ENCODE data around the gene RMI1.
A peak's percentile ranks its signal among the peaks of the same experiment; 100 is the strongest.
"Not testable (repeated sequence)": the region's sequence is repeated elsewhere in the genome, so short reads cannot be mapped to it uniquely, and the experiment has no call there.

The RMI1 gene

GRCh38 chr9:83980395-83981125, at the start of gene RMI1:
RMI1 (plus strand) TSS chr9:83980805; CDS start chr9:84000987, 20,182 bp downstream.
- Histone ChIP-seq H3K27me3 (ENCODE audit: control insufficient read depth, insufficient read depth, low read length) (no peaks in the 10 kb centered on the region), H3K4me3 (ENCODE audit: low read length) (peak within 1 kb of the TSS; percentile 98), H3K9me3 (ENCODE audit: control insufficient read depth, low read depth, low read length) (no peaks in the 10 kb centered on the region), H3K27ac (ENCODE audit: low read length) (peak within 1 kb of the TSS; percentile 100), H3K4me1 (ENCODE audit: control insufficient read depth, low read depth, low read length) (peaks cover 23% of the 10 kb centered on the region), H3K9ac (ENCODE audit: low read length) (peak within 1 kb of the TSS; percentile 100), H3K36me3 (ENCODE audit: control insufficient read depth, low read depth, low read length) (peaks cover 35% of the 10 kb centered on the region)

- no peak overlapping the region for H3K4me3 ChIP-seq (ENCODE audit: low read length)
- peaks cover 2% of the 10 kb centered on the region for H3K4me1 ChIP-seq (ENCODE audit: control insufficient read depth, low read depth, low read length)
- no peaks in the 10 kb centered on the region for H3K36me3 ChIP-seq (ENCODE audit: control insufficient read depth, low read depth, low read length)
- H3K9me3 ChIP-seq (ENCODE audit: control insufficient read depth, low read depth, low read length): no peaks in the 10 kb centered on the region
- H3K9ac ChIP-seq (ENCODE audit: low read length): no peak overlapping the region
- no peaks in the 10 kb centered on the region for H3K27me3 ChIP-seq (ENCODE audit: control insufficient read depth, insufficient read depth, low read length)
- H3K27ac ChIP-seq (ENCODE audit: low read length): no peak overlapping the region
Observed at GRCh38 chr9:83930881-83931280, 49.7 kb upstream of the RMI1 start.

GRCh38 chr9:83932011-83932410, 48.6 kb upstream of the RMI1 start:
- Histone ChIP-seq H3K9ac (ENCODE audit: low read length) (no peak overlapping the region), H3K36me3 (ENCODE audit: control insufficient read depth, low read depth, low read length) (no peaks in the 10 kb centered on the region), H3K4me1 (ENCODE audit: control insufficient read depth, low read depth, low read length) (peaks cover 2% of the 10 kb centered on the region), H3K27ac (ENCODE audit: low read length) (no peak overlapping the region), H3K27me3 (ENCODE audit: control insufficient read depth, insufficient read depth, low read length) (no peaks in the 10 kb centered on the region), H3K9me3 (ENCODE audit: control insufficient read depth, low read depth, low read length) (no peaks in the 10 kb centered on the region), H3K4me3 (ENCODE audit: low read length) (no peak overlapping the region)

GRCh38 chr9:83932851-83933250, 47.8 kb upstream of the RMI1 start:
- peaks cover 2% of the 10 kb centered on the region for H3K4me1 ChIP-seq (ENCODE audit: control insufficient read depth, low read depth, low read length)
- H3K27ac ChIP-seq (ENCODE audit: low read length): no peak overlapping the region
- H3K9me3 ChIP-seq (ENCODE audit: control insufficient read depth, low read depth, low read length): no peaks in the 10 kb centered on the region
- H3K9ac ChIP-seq (ENCODE audit: low read length): no peak overlapping the region
- no peak overlapping the region for H3K4me3 ChIP-seq (ENCODE audit: low read length)
- H3K27me3 ChIP-seq (ENCODE audit: control insufficient read depth, insufficient read depth, low read length): no peaks in the 10 kb centered on the region
- no peaks in the 10 kb centered on the region for H3K36me3 ChIP-seq (ENCODE audit: control insufficient read depth, low read depth, low read length)

- H3K27ac ChIP-seq (ENCODE audit: low read length): no peak overlapping the region
- no peaks in the 10 kb centered on the region for H3K36me3 ChIP-seq (ENCODE audit: control insufficient read depth, low read depth, low read length)
- peaks cover 2% of the 10 kb centered on the region for H3K4me1 ChIP-seq (ENCODE audit: control insufficient read depth, low read depth, low read length)
- no peak overlapping the region for H3K9ac ChIP-seq (ENCODE audit: low read length)
- H3K9me3 ChIP-seq (ENCODE audit: control insufficient read depth, low read depth, low read length): no peaks in the 10 kb centered on the region
- H3K4me3 ChIP-seq (ENCODE audit: low read length): no peak overlapping the region
- no peaks in the 10 kb centered on the region for H3K27me3 ChIP-seq (ENCODE audit: control insufficient read depth, insufficient read depth, low read length)
Observed at GRCh38 chr9:83933790-83934189, 46.8 kb upstream of the RMI1 start.

GRCh38 chr9:83934569-83935275, 45.9 kb upstream of the RMI1 start:
- no peaks in the 10 kb centered on the region for H3K36me3 ChIP-seq (ENCODE audit: control insufficient read depth, low read depth, low read length)
- no peaks in the 10 kb centered on the region for H3K27me3 ChIP-seq (ENCODE audit: control insufficient read depth, insufficient read depth, low read length)
- H3K9me3 ChIP-seq (ENCODE audit: control insufficient read depth, low read depth, low read length): no peaks in the 10 kb centered on the region
- H3K9ac ChIP-seq (ENCODE audit: low read length): no peak overlapping the region
- peaks cover 2% of the 10 kb centered on the region for H3K4me1 ChIP-seq (ENCODE audit: control insufficient read depth, low read depth, low read length)
- H3K4me3 ChIP-seq (ENCODE audit: low read length): no peak overlapping the region
- H3K27ac ChIP-seq (ENCODE audit: low read length): no peak overlapping the region

- no peaks in the 10 kb centered on the region for H3K27me3 ChIP-seq (ENCODE audit: control insufficient read depth, insufficient read depth, low read length)
- no peak overlapping the region for H3K27ac ChIP-seq (ENCODE audit: low read length)
- H3K4me3 ChIP-seq (ENCODE audit: low read length): no peak overlapping the region
- H3K9ac ChIP-seq (ENCODE audit: low read length): no peak overlapping the region
- peaks cover 2% of the 10 kb centered on the region for H3K4me1 ChIP-seq (ENCODE audit: control insufficient read depth, low read depth, low read length)
- H3K36me3 ChIP-seq (ENCODE audit: control insufficient read depth, low read depth, low read length): no peaks in the 10 kb centered on the region
- no peaks in the 10 kb centered on the region for H3K9me3 ChIP-seq (ENCODE audit: control insufficient read depth, low read depth, low read length)
Observed at GRCh38 chr9:83935276-83935935, 45.2 kb upstream of the RMI1 start.

GRCh38 chr9:83936523-83936922, 44.1 kb upstream of the RMI1 start:
- H3K27me3 ChIP-seq (ENCODE audit: control insufficient read depth, insufficient read depth, low read length): no peaks in the 10 kb centered on the region
- no peak overlapping the region for H3K27ac ChIP-seq (ENCODE audit: low read length)
- H3K9ac ChIP-seq (ENCODE audit: low read length): no peak overlapping the region
- peaks cover 2% of the 10 kb centered on the region for H3K4me1 ChIP-seq (ENCODE audit: control insufficient read depth, low read depth, low read length)
- no peak overlapping the region for H3K4me3 ChIP-seq (ENCODE audit: low read length)
- no peaks in the 10 kb centered on the region for H3K36me3 ChIP-seq (ENCODE audit: control insufficient read depth, low read depth, low read length)
- no peaks in the 10 kb centered on the region for H3K9me3 ChIP-seq (ENCODE audit: control insufficient read depth, low read depth, low read length)

GRCh38 chr9:83937861-83938455, 42.6 kb upstream of the RMI1 start:
- H3K27me3 ChIP-seq (ENCODE audit: control insufficient read depth, insufficient read depth, low read length): no peaks in the 10 kb centered on the region
- H3K9me3 ChIP-seq (ENCODE audit: control insufficient read depth, low read depth, low read length): no peaks in the 10 kb centered on the region
- H3K27ac ChIP-seq (ENCODE audit: low read length): no peak overlapping the region
- no peak overlapping the region for H3K9ac ChIP-seq (ENCODE audit: low read length)
- H3K4me3 ChIP-seq (ENCODE audit: low read length): no peak overlapping the region
- H3K4me1 ChIP-seq (ENCODE audit: control insufficient read depth, low read depth, low read length): peaks cover 2% of the 10 kb centered on the region
- no peaks in the 10 kb centered on the region for H3K36me3 ChIP-seq (ENCODE audit: control insufficient read depth, low read depth, low read length)

GRCh38 chr9:83940590-83941303, 39.9 kb upstream of the RMI1 start:
- H3K4me1 ChIP-seq (ENCODE audit: control insufficient read depth, low read depth, low read length): no peaks in the 10 kb centered on the region
- H3K4me3 ChIP-seq (ENCODE audit: low read length): no peak overlapping the region
- no peak overlapping the region for H3K9ac ChIP-seq (ENCODE audit: low read length)
- H3K36me3 ChIP-seq (ENCODE audit: control insufficient read depth, low read depth, low read length): no peaks in the 10 kb centered on the region
- no peaks in the 10 kb centered on the region for H3K9me3 ChIP-seq (ENCODE audit: control insufficient read depth, low read depth, low read length)
- H3K27me3 ChIP-seq (ENCODE audit: control insufficient read depth, insufficient read depth, low read length): no peaks in the 10 kb centered on the region
- H3K27ac ChIP-seq (ENCODE audit: low read length): no peak overlapping the region

GRCh38 chr9:83948096-83948495, 32.5 kb upstream of the RMI1 start:
- H3K4me1 ChIP-seq (ENCODE audit: control insufficient read depth, low read depth, low read length); H3K9ac ChIP-seq (ENCODE audit: low read length); H3K9me3 ChIP-seq (ENCODE audit: control insufficient read depth, low read depth, low read length); H3K4me3 ChIP-seq (ENCODE audit: low read length); H3K27me3 ChIP-seq (ENCODE audit: control insufficient read depth, insufficient read depth, low read length); H3K36me3 ChIP-seq (ENCODE audit: control insufficient read depth, low read depth, low read length); H3K27ac ChIP-seq (ENCODE audit: low read length): not testable (repeated sequence)
